Adrenal gland (tissue), 12 donors: ENCODE measurements around the gene STRN3. TPM values are rescaled to one million over a fixed set of nuclear protein-coding genes. Genes with fewer than 3 reads are reported as not detected.
A peak's percentile ranks its signal among the peaks of the same experiment; 100 is the strongest.
"Not testable (repeated sequence)": the region's sequence is repeated elsewhere in the genome, so short reads cannot be mapped to it uniquely, and the experiment has no call there.

Source experiments
- DNase-seq, 7 donors: peaks; one replicate each; pipeline ENCODE4 v3.0.0-alpha.2; 2019 to 2020
- H3K27ac ChIP-seq, 5 donors: fragments of 200-600 bp; sonication (generic) in 4 of 5; 1 replicate in 3 of 5; 2 replicates in 2 of 5; pipeline versions ENCODE4 v1.5.1 to v1.8.0; 2016 to 2020; ENCODE audit warnings: mild to moderate bottlenecking in 1 of 5
- H3K27me3 ChIP-seq: fragments of 200-600 bp; 2 replicates; pipeline ENCODE4 v1.8.0; 2021
- H3K36me3 ChIP-seq, 2 donors: fragments of 200-600 bp; replicated peaks in 1 of 2; 1 replicate in 1 of 2; 2 replicates in 1 of 2; pipeline versions ENCODE4 v1.5.1 to v1.8.0; 2018 to 2022
- H3K4me1 ChIP-seq, 2 donors: fragments of 200-600 bp; replicated peaks in 1 of 2; 1 replicate in 1 of 2; 2 replicates in 1 of 2; pipeline versions ENCODE4 v1.5.1 to v1.8.0; 2018 to 2021
- H3K4me3 ChIP-seq, 4 donors: fragments of 200-600 bp; sonication (generic) in 3 of 4; one replicate each; pipeline ENCODE4 v1.5.1; 2016 to 2018
- H3K9me3 ChIP-seq, 3 donors: fragments of 200-600 bp; sonication (generic) in 1 of 3; replicated peaks in 1 of 3; 1 replicate in 2 of 3; 2 replicates in 1 of 3; pipeline versions ENCODE4 v1.5.1 to v1.8.0; 2016 to 2021
- CTCF ChIP-seq, 6 experiments: fragments of 450-650 bp in 4 of 6; fragments of 200-600 bp in 2 of 6; sonication (generic) in 1 of 6; IDR thresholded peaks; 1 replicate in 5 of 6; 2 replicates in 1 of 6; pipeline versions ENCODE4 v1.5.1 to v1.8.0; 2016 to 2021; ENCODE audit warnings: antibody characterized with exemption in 6 of 6, mild to moderate bottlenecking in 2 of 6, moderate library complexity in 1 of 6
- POLR2A ChIP-seq, 2 donors: fragments of 450-650 bp; IDR thresholded peaks; one replicate each; pipeline ENCODE4 v1.6.1; 2017; ENCODE audit warnings: antibody characterized with exemption in 2 of 2, mild to moderate bottlenecking in 2 of 2, moderate library complexity in 1 of 2
- WGBS, 4 donors: extraction: QIAGEN DNeasy Blood & Tissue Kit in 2 of 4; methylation state at CpG; one replicate each; pipeline versions ENCODE4 v1.1.5 to v1.1.7; 2013 to 2017; 5-methylcytosine and 5-hydroxymethylcytosine counted together
- intact Hi-C, 2 donors: fragments of 100-400 bp; cut with DNase I; formaldehyde crosslinking; loops; one replicate each; pipeline versions ENCODE4 v1.14.1 to v1.15.0; 2022 to 2023
- polyA plus RNA-seq, 3 donors: library from polyadenylated mRNA; stranded (reverse); fragments of 200-250 nt in 2 of 3; fragments of 350-450 nt in 1 of 3; fragmentation: Illumina TruSeq in 1 of 3; extraction: RNeasy Lipid Tissue Mini Kit (QIAGEN cat#74804) in 1 of 3; gene quantifications; one replicate each; pipeline ENCODE4 v1.2.3, GENCODE V29; 2013 to 2014
- total RNA-seq, 9 donors: library from RNA; depleted of rRNA in 4 of 9; stranded (reverse); fragments of >200 nt in 4 of 9; fragments of 120-200 nt in 1 of 9; fragmentation: NEBNext Ultra II Directional in 1 of 9; extraction: Animal tissue kit (Norgen Biotek cat#: 25700) in 1 of 9; gene quantifications; one replicate each; pipeline versions ENCODE4 v1.1.0 to v1.2.4, GENCODE V29; 2013 to 2023
- donor health status: healthy with polysubstance abuse.
- donor health status: Bipolar disorder and iron deficiency.
- donor health status: DM: yes; HTN: yes; CAD: no.
- donor health status: DM: no; HTN: no; CAD: no.
- donor health status: DM: no; HTN: no; CAD: no.
- donor health status: DM: yes; HTN: yes; CAD: no.

STRN3 gene
- total and polyA plus RNA-seq, 12 donors = 11.0 to 61.2 (median 36.2) TPM

GRCh38 chr14:30940886-30941285 lies 85.3 kb downstream of the STRN3 start:
- TF ChIP-seq CTCF (IDR thresholded peaks at IDR 0.05) = no peak
- TF ChIP-seq POLR2A (IDR thresholded peaks at IDR 0.05) = no peak
- Histone ChIP-seq H3K4me1 (peaks cover 3 to 16% of the 10 kb centered on the region in 2 donors), H3K36me3 (peaks cover 0 to 13% of the 10 kb centered on the region in 2 donors), H3K27ac (no peak overlapping the region), H3K27me3 (no peaks in the 10 kb centered on the region), H3K9me3 (no peaks in the 10 kb centered on the region), H3K4me3 (no peak overlapping the region)
- DNase-seq = no peak
- WGBS, 4 donors = 94 to 98% (median 97%) methylated on average over 4 of the region's 4 CpGs
- intact Hi-C loops = no loop called here

DNA sequence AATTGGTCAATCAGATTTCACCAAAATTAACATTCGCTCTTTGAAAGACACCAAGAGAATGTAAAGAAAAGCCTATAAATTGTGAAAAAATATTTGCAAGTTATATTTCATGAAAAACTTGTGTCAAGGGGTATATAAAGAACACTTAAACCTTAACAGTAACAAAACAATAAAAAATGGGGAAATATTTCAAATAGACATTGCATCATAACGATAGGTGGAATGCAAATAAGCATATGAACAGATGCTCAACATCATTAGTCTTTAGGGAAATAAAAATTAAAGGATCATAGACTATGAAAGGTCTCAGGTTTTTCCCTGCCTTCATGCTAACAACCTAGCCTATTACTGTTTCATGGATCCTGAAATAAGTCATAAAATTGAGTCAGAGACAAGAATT lies 87.6 kb downstream of the STRN3 start:
- H3K27me3 ChIP-seq = no peaks in the 10 kb centered on the region
- 92 to 97% (median 94%) methylated on average over 2 of the region's 2 CpGs for WGBS, 4 donors
- peak overlapping the region in 1 of 5 donors; percentile 6 for H3K27ac ChIP-seq
- H3K9me3 ChIP-seq = no peaks in the 10 kb centered on the region
- DNase-seq = no peak
- H3K4me1 ChIP-seq = peaks cover 3 to 16% of the 10 kb centered on the region in 2 donors
- peaks cover 0 to 16% of the 10 kb centered on the region in 2 donors for H3K36me3 ChIP-seq
- intact Hi-C loops = no loop called here
- TF ChIP-seq POLR2A (IDR thresholded peaks at IDR 0.05) (no peak), CTCF (IDR thresholded peaks at IDR 0.05) (no peak)
- H3K4me3 ChIP-seq = no peak overlapping the region

- no peaks in the 10 kb centered on the region for H3K27me3 ChIP-seq
- H3K9me3 ChIP-seq = no peaks in the 10 kb centered on the region
- H3K4me1 ChIP-seq = peaks cover 11 to 29% of the 10 kb centered on the region in 2 donors
- H3K4me3 ChIP-seq = no peak overlapping the region
- peaks cover 0 to 16% of the 10 kb centered on the region in 2 donors for H3K36me3 ChIP-seq
- TF ChIP-seq CTCF (IDR thresholded peaks at IDR 0.05) (no peak), POLR2A (IDR thresholded peaks at IDR 0.05) (no peak)
- no peak for DNase-seq
- H3K27ac ChIP-seq = no peak overlapping the region
- intact Hi-C loops = no loop called here
- 80 to 88% (median 84%) methylated on average over 2 of the region's 2 CpGs for WGBS, 4 donors
These were observed 90.7 kb downstream of the STRN3 start for GRCh38 chr14:30935445-30935844.

- H3K4me3 ChIP-seq, H3K27me3 ChIP-seq, DNase-seq, H3K27ac ChIP-seq, intact Hi-C loops, H3K9me3 ChIP-seq: not testable (repeated sequence)
- 97 to 99% (median 98%) methylated on average over 13 of the region's 13 CpGs for WGBS, 4 donors
- H3K4me1 ChIP-seq = peaks cover 10 to 23% of the 10 kb centered on the region in 2 donors
- peaks cover 0 to 16% of the 10 kb centered on the region in 2 donors for H3K36me3 ChIP-seq
These were observed 92.2 kb downstream of the STRN3 start for GRCh38 chr14:30933937-30934336.

DNA sequence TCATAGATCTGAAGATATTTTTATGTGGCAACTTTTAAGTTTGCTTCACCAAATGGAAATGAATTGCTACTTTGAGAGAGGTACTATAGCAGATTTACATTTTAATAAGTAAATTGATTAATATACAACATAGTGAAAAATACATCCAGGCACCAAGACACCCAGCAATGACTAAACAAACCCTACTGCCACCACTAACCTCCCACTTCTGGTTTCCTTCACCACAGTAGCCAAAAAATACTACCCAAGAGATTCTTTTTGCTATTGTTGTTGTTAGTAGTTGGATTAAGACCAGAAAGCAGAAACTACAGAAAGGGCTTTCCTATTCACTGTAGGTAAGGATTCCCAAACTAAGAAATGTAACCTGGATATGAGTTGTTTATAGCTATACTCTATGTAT lies 97.7 kb downstream of the STRN3 start:
- no peak for TF ChIP-seq POLR2A (IDR thresholded peaks at IDR 0.05)
- no peak for TF ChIP-seq CTCF (IDR thresholded peaks at IDR 0.05)
- peaks cover 9 to 19% of the 10 kb centered on the region in 2 donors for H3K4me1 ChIP-seq
- no peak for DNase-seq
- H3K4me3 ChIP-seq = no peak overlapping the region
- no peak overlapping the region for H3K27ac ChIP-seq
- no peaks in the 10 kb centered on the region for H3K36me3 ChIP-seq
- no peaks in the 10 kb centered on the region for H3K27me3 ChIP-seq
- H3K9me3 ChIP-seq = no peaks in the 10 kb centered on the region
- intact Hi-C loops = no loop called here
